GM19193 (cell line): ENCODE data around the gene HOXD9.

Experiments used
- POLR2A ChIP-seq: IDR thresholded peaks from 4 replicates; pipeline ENCODE4 v1.6.1; 2011; ENCODE audit not compliant: insufficient read depth, insufficient read length; ENCODE audit errors: extremely low read depth

Gene HOXD9

DNA sequence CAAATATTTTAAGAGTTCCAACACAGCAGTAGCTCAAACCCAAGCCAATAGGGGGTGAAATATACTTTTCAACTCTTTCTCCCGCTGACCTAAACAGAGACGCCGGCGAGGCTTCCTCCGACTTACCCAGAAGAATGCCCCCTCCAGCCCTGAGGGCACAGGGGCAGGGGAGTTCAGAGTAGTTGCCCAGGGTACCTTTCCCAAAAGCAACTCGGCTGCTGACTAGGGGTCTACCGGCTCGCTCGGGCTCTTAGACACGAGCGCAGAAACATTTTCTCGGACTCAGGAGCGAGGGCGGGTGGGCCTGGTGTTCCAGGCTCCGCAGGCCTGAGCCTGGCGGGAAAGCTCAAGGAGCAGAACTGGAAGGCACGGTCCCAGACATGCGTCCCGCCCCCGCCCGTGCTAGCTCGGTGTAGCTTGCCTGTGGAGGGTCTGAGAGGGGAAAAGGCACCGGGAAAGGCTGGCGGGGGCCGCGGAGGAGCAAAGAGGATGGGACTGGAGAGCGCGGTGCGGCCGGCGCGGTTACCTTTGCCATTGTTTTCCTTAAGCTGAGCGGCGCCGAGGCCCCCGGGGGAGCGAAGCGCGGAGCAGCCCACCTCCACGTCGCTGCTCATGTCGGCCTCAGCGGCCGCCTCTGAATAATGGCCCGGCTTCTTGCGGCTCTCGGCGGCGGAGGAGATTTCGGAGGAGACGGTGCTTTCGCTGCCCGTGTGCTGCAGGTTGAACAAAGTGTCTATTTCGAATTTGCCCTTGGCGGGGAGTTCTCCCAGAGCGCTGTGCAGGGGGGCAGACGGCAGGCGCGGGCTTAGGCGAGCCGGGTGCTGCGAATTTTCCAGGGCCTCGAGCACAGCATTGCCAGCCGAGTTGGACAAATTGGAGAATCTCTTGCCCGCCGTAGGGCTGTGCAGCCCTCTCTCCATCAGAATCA, 39.4 kb upstream of the HOXD9 start:
- no peak for TF ChIP-seq POLR2A

DNA sequence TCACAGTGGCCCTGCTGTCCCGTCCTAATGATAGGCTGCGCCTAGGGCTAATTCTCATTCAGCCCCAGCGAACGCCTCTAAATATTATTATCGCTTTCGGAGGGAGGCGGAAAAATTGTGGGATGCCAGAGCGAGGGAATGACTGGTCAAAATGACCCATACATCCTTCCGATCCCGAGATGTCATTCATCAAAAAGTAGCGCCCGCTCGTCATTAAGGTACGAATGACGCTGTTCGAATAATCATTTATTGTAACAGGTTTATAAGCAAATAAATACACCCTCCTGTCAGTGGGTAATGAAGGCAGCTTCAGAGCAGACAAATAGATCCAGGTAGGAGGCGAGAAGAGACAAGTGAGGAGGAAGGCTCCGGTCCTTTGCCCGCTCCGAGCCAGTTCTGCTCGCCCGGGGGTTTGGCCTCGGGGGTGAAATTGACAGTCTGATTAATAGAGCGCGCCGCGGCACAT, 38.7 kb upstream of the HOXD9 start, which contains the start of gene EVX2:
Gene EVX2 (minus strand): TSS at position 167 of the 466 bp plus-strand sequence. CDS start 186 bp downstream, outside the sequence.
- TF ChIP-seq POLR2A, result no peak

DNA sequence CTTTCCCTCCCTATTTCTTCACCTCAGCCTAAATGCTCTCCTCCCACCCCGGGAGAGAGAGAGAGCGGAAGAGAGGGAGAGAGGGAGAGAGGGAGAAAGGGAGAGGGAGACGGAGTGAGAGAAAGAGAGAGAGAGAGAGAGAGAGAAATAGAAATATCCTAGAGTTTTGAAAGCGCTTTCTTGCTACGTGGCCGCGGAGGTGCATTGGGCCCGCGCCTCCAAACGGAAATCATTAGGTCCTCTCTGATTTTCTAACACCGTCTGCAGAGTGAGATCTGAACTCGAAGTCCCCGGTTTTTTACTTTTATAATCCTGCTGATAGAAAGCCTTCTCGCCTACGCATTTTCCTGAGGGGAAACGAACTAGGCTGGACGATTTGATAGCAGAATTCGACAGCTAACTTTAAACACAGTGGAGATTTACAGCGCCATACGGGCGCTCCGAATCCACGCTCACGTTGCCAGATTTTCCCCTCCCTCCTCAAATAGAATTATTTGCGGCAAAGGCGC, 37.9 kb upstream of the HOXD9 start:
- no peak for TF ChIP-seq POLR2A

DNA sequence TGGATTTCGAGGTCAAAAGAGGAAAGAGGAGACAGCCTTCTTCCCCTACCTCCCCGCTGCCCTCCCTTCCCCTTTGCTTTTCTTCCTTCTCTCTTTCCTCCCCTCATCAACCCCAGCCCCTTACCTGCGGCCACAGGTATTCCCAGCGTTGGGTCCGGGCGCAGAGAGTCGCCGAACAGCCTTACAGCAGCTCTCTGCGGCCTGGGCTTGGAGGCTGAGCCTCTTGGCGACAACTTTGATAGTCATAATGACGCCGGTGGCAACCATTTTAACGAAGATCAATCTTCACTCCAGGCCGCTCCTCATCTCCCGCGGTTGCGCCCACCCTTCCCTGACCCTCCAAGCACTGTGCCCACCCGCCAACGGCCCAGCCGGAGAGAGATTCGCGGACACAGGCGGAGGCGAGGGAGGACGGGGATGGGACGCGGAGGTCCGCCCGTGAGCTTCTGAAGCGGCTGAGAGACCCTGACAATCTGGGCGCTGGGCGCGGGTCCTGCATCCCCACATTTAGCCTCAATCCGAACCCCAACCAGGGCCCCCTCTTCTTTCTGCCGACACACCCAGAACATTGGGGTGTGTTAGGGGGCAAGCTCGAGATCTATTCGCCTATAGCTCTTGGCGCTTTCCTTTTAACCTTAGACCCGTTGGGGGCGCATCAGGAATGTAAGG, 37.3 kb upstream of the HOXD9 start:
- no peak for TF ChIP-seq POLR2A

DNA sequence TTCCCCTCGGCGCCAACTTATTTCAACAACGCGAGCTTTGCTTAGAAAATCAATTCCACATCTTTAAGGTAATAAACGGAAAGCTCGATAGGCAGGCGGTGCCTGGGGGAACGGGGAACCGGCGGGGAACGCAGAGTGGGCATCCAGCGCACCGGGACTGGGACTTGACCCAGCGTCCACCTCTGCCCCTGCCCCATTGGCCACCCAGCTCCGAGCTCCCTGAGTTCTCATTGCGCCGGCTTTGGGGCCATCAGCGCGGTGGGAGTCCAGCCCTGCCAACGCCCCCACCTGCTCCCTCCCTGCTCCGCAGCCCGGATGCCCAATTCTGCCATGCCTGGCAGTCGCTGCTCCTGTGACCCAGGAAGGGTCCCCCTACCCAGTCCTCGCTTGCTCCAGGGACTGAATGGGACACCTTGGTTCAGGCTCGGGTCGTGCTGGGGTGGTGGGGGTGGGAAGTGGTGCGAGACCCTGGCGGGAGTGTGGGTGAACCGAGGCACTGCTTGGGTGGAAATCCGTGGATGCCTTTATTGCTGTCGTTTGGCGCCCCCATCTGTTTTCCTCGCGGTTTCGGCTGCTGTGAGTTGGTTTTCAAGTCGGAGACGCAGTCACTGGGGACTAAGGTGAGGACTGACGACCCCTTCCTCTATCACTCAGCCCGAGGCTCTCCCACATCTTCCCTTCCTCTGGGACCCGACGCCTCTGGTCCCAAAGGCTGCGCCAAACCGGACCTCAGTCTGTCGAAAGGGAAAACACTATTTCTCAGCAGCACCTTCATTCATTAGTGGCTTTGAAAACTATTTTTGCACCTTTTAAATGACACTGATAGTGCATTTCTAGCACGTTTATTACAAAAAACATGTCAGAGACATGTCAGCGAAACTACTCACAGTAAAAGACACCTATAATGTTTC, 36.4 kb upstream of the HOXD9 start:
- TF ChIP-seq POLR2A, result no peak

DNA sequence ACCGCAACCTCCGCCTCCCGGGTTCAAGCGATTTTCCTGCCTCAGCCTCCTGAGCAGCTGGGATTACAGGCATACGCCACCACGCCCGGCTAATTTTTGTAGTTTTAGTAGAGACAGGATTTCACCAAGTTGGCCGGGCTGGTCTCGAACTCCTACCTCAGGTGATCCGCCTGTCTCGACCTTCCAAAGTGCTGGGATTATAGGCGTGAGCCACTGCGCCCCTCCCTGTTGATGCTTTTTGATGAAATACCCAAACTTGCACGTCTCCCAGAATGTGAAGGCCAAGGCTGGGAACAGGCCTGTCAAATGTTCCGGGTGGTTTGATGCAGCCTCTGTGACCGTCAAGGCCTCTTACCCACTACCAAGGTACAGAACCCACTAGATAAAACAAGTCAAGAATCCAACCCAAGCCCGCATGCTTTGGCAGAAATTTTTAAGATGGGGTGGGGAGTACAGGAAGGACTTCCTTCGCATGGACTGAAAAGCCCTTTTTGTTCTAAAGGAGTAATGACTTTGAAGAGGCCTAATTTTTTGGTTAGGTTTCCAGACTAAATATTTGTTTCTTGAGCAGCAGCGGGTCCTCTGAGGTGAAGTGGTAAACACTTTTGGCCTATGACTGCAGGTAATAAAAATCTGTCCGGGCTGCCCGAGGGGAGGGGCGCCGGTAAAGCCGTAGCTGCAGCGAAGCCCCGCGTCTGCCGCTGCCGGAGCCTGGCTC, 35.0 kb upstream of the HOXD9 start:
- TF ChIP-seq POLR2A, result no peak

DNA sequence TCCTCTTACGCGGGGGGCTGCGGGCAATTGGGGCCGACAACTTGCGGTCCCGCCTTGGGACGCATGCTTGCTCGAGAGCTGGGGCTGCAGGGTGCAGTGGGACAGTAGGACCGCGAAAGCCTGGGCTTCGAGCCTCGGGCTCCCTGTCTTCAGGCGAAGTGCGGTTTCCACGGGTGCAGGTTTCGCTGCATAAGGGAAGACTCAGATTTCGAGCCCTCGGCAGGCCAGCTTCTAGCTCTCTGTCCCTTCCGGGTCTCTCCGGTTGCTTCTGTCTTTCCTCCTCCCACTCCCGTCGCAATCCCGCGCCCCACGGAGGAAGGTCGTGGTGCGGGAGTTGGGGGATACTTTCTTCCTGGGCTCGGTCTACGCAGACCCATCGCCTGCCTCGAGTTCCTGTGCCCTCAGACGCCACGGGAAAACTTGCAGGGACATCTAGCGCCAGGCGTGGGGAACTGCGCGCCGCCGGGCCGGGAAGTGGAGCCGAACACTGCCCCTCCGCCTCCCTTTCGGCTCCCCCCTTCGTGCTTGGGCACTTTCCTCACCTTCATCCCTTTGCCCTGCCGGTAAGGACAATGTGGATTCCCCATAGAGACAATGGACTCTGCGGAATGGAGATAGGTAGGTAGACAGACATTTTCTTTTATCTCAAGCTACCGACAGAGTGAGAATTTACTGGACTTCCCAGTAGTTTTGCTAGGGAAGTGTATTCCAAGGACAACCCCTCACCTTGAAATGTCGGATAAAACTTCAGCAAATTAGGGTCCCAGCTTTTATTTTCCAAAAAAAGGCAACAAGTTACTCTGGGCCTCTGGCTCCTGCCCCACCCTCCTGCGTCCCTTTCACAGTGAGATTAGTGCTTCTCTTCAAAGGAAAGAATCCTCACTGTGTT, 34.2 kb upstream of the HOXD9 start:
- no peak for TF ChIP-seq POLR2A

DNA sequence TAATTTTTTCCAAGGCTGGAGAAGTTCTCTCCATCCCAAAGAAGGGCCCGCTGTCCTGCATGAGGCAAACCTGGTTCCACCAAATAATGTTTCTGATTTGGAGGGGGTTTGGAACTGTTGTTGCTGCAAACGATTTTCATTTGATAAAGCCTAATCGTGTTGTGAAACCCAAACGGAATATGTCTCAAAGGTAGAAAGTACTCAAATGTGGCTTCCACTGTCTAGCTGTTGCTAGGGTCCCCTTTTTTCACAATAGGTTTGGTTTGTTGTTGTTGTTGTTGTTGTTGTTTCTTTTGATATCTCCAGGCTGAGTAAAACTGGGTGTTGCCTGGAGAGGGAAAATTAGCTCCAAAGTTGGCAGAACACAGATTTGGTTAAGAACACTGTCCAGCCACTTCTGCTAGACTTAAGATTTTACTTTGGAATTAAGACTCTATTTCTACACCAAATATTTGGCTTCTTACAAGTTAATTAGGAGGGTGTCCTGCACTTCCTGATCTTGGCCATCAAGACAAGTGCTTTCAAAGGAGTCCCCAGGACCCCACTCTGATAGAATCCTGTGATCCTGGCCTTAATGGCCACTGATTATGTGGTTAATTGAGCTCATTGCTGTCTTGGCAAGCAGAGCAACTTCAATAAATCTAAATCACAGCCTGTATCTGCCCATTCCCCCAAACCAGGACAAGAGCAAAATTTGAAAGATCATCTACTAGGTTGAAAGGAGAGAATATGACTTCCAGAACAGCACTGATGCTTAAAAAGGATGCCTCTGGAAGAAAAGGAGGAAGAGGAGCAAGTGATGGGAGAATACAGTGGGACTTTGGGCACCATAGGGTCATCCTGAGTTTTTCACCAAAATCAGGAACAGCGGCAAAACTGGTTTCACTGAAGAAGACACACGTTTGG, 33.3 kb upstream of the HOXD9 start:
- no peak for TF ChIP-seq POLR2A

DNA sequence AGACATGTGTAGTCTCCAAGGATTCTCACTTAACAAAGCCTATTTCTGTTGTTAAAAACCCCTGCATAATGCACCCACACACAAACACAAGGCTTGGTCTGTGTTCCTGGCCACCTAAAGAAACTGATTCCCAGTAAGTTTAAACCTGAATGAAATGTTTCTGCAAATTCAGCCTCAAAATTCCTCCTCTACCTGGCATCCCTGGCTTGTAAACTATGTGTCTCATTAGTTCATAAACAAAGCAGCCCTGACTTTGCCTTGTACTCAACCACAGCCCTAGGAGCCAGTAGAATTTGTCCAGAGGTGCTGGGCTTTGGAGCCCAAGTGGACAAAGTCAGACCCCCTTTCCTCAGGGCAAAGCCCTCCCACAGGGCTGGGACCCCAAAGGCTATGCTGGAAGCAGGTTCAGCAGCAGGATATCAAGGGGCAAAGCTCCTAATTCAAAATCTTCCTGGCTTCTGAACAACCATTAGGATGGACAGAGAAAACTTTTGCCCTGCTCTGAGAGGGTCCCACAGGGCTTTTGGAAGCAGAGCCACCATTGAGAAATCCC, 32.6 kb upstream of the HOXD9 start:
- no peak for TF ChIP-seq POLR2A

DNA sequence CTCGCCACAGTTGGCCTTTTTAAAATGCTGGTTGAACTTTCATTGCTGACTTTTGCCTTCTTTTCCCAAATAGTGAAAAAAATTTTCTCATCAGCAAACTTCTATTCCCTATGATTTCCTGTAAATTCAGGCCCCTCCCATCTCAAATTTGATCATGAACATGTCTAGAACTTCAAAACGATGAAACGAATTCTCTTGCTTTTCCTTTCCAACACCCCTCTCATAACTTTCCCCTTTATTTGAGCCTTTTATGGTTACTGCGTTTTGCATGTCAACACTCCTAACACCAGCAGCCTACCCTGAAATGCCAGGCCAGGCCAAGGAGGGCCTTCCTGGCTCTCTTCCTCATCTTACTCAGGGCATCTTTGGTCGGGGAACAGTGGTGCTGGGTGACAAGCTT, 31.7 kb upstream of the HOXD9 start:
- no peak for TF ChIP-seq POLR2A

DNA sequence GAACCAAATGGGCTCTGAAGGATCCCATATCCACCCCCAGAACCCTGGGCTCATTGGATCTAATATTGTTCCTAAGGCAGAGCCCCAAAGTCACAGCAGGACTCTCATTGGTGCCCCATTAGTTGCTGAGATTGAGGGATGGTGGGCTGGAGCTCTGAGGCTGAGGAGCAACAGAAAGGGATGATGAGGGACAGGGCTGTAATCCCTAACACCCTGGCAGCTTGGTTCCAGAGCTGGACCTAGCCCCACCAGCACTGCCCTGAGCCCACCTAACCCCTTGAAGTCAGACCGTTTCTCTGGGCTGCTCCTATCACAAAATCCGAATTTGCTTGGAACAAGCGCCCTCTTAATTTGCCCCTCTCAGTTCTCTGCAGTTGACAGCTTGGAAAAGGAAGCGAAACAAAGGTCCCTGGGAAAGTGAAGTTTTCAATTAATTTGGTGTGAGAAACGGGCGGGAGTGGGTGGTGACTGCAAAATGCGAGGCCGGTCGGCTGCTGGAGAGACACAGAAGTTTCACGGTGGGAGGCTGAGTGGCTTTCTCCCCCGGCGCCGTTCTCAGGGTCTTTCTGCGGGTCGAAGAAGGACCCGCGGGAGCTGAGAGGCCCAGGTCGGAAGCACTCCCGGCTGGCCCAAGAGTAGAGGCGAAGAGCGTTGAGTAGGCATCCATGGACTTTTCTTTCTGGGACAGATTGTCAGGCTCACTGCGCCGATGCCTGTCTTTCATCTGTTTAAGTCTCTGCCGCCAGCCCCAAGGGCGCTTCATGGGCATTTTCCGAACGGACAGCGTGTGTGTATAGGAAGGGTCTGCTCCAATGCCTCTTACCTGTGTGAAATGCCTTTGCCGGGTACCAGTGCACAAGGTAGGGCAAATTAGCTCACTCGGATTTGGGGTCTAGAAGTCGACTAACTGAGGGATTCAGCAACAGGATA, 30.9 kb upstream of the HOXD9 start:
- no peak for TF ChIP-seq POLR2A
